Astrocyte of the cerebellum (primary cell): Measurements from ENCODE around the gene TRDN.
"Not testable (repeated sequence)": the region's sequence is repeated elsewhere in the genome, so short reads cannot be mapped to it uniquely, and the experiment has no call there.

Source experiments
- DNase-seq: peaks from one replicate; pipeline ENCODE4 v3.0.0-alpha.2; 2011; ENCODE audit warnings: low read depth
- H3K4me3 ChIP-seq: 2 replicates; pipeline ENCODE4 v1.5.1; 2011; ENCODE audit warnings: mild to moderate bottlenecking, low read depth, low read length, moderate library complexity
- CTCF ChIP-seq: IDR thresholded peaks from 2 replicates; pipeline ENCODE4 v1.5.1; 2012; ENCODE audit warnings: low read length, low read depth, moderate library complexity, mild to moderate bottlenecking; ENCODE audit errors: missing control alignments
- in situ Hi-C: cut with HindIII; loops from 2 replicates; pipeline ENCODE4 v1.10.0; 2017; ENCODE audit warnings: low sequenced_read_pairs

Gene TRDN

GRCh38 chr6:123288649-123289048 is 348.1 kb downstream of the TRDN start:
- H3K4me3 ChIP-seq: no peak overlapping the region
- TF ChIP-seq CTCF: no peak
- no peak for DNase-seq
- in situ Hi-C loops: no loop called here

GRCh38 chr6:123276546-123276980 is 360.2 kb downstream of the TRDN start:
- in situ Hi-C loops: no loop called here
- DNase-seq: peak; percentile 4
- no peak for TF ChIP-seq CTCF
- no peak overlapping the region for H3K4me3 ChIP-seq

GRCh38 chr6:123263981-123264380 is 372.8 kb downstream of the TRDN start:
- no peak for TF ChIP-seq CTCF
- no peak overlapping the region for H3K4me3 ChIP-seq
- in situ Hi-C loops: no loop called here
- no peak for DNase-seq

- no peak for DNase-seq
- H3K4me3 ChIP-seq: no peak overlapping the region
- no peak for TF ChIP-seq CTCF
- in situ Hi-C loops: no loop called here
Measured at GRCh38 chr6:123240626-123241025, 396.1 kb downstream of the TRDN start.

- no peak overlapping the region for H3K4me3 ChIP-seq
- no peak for TF ChIP-seq CTCF
- DNase-seq: no peak
- in situ Hi-C loops: no loop called here
Measured at GRCh38 chr6:123233336-123233735, 403.4 kb downstream of the TRDN start.

- H3K4me3 ChIP-seq, in situ Hi-C loops, DNase-seq: not testable (repeated sequence)
Measured at GRCh38 chr6:123227789-123228188, 409.0 kb downstream of the TRDN start.

GRCh38 chr6:123226398-123226797 is 410.4 kb downstream of the TRDN start:
- H3K4me3 ChIP-seq: no peak overlapping the region
- TF ChIP-seq CTCF: no peak
- no peak for DNase-seq
- in situ Hi-C loops: no loop called here
